HG02798 (cell line): Measurements from ENCODE around the gene PAX6.

Experiments used
- ATAC-seq: cut with Tn5 transposase; IDR thresholded peaks from one replicate; pipeline ENCODE4 v1.9.1; 2021; ENCODE audit warnings: mild to moderate bottlenecking; ENCODE audit not compliant: unreplicated experiment, poor library complexity

Gene PAX6

DNA sequence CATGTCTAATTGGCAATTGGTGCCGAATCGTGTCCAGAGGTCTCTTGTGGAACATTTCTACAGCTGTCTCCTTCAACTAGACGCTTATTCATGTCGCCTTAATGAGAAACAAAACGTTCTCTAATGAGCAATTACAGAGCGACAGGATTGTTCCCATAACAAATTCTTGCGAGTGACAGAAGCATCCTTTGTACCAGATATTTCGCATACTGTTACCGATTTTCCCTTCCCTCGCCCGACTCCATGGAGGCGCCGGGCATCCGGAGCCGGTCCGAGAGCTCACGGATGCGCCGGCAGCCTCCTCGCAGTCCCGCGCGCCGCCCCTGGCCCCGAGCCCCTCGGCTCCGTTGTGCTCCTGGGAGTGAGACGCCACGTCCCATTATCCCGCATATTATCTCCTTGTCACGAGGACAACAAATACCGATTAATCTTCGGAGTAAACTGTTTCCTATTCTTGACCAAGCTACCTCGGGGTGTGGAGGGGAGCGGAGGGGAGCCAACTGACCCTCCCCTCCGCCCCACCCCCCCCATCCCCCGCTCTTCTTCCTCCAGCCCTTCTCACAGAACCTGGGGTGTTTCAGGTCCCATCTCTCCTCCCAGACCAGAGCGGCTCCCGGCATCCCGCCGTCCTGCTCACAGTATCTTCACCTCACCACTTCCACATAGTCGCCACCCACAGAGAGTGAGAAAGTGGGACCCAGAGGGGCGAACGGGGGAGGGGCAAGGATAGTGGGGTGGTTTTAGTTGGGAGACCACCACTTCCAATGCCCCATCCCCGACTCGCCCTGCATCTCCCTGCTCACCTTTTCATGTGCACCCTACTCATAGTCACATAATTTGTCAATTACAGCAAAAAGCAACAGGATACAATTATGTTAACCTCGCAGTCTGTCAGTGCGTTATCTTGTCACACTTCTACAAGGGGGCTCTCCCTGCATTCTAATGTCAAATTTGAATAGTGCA, 11.4 kb downstream of the PAX6 start:
- ATAC-seq, result no peak

DNA sequence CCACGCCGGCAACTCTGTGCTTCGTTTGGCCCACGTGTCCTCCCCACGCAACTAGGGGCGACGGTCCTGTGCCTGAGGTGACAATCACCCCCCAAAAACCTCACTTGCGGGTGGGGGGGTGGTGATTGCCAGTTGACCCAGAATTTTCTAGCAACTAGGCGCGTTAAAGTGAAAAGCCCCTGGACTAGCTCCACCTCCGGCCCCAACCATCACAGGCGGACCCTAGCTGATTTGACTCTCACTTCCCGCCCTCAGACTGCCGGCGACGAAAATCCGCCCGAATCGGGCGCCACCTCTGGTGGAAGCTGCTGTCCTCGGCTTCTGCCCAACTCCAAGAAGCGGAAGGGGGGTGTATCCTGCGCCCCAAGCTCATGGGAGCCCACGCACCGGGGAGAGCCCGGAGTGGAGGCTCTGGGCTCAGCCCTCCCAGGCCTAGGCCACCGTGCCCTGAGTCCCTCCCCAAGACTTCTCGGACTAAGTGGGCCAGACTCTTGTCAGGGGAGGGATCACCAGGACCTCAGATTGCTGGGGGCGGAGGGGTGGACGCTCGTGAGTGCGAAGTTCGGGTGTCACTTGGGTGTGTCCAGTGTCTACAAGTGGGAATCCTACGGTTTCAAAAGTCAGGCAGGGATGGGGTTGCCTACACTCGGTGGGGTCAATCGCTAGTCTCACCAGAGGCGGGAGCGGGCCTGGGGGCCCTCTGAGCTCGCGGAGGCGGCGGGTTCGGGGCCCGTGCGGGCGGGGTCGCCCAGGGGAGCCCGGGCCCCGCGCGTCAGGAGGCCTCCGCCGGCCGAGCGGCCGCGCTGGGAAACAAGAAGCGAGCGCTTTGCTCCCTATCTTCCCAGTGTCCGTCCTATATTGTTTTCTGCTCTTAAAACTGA, 12.3 kb downstream of the PAX6 start:
- ATAC-seq, result peak; percentile 56

- ATAC-seq, result no peak
Observed at GRCh38 chr11:31798057-31798553, 13.0 kb downstream of the PAX6 start.

DNA sequence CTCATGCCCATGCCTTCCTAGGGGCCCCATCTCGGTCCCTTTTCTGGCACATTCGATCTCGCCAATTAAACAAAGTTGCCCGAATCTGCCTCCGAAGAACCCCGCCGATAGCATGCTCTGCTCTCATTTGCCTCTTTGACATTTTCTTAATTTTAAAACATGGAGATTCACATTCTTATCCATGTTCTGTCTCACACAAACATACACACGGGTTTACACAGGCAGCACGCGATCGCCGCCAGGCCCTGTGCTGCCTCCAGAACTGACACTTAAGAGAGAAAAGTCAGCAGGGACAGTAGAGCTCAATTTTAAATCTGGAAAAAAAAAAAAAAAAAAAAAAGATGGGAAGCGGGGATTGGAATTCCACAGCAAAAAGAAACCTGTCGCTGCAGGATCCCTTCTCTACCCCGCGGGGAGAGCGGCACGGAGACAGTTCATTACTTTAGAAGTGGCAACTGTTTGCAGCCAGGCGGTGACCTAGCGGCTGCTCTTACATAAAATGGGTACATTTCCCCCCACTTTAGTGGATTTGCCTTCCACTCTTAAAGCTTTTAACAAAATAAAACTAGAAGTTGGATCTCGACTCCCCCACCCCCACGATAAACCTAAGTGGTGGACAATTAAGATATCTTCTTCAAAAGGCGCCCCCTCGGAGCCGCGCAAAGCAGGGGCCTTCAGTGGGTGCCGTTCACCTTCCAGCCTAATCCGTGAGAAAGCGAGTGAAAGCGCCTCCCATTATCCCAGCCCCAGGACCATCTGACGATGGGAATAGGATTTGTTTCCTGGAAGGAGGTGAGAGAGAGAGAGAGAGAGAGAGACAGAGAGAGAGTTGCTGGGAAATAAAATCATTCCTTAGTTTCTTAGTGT, 13.7 kb downstream of the PAX6 start:
- no peak for ATAC-seq

DNA sequence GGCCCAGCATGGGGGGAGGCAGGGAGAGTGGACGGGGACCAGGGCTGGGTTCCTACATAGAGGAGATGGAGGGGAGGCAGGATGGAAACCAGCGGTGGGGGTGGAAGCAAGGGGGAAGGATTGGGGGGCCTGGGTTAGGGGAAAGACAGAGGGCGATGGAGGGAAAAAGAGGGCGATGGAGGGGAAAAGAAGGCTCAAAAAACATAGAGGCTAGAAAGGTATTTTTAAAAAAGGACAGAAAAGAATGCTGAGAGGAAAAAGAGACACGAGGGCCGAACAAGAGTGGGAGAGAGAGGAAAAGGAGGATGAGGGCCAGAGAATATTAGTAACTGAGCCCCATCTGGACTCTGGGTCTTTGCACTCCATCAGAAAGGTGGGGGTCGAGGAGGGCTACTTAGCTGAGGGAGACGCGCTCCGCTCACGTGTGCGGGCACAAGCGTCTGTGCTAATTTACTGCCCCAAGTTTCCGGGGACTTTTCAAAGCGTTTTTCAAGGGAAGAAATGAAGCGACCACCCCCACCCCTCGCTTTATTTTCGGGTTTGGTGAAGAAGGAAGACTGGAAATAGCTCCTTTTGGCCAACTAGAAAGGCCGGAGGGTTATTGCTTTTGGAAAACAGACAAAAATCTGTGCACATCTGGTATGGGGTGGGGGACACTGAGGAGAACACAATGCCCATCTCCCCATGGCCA, 14.5 kb downstream of the PAX6 start:
- no peak for ATAC-seq

DNA sequence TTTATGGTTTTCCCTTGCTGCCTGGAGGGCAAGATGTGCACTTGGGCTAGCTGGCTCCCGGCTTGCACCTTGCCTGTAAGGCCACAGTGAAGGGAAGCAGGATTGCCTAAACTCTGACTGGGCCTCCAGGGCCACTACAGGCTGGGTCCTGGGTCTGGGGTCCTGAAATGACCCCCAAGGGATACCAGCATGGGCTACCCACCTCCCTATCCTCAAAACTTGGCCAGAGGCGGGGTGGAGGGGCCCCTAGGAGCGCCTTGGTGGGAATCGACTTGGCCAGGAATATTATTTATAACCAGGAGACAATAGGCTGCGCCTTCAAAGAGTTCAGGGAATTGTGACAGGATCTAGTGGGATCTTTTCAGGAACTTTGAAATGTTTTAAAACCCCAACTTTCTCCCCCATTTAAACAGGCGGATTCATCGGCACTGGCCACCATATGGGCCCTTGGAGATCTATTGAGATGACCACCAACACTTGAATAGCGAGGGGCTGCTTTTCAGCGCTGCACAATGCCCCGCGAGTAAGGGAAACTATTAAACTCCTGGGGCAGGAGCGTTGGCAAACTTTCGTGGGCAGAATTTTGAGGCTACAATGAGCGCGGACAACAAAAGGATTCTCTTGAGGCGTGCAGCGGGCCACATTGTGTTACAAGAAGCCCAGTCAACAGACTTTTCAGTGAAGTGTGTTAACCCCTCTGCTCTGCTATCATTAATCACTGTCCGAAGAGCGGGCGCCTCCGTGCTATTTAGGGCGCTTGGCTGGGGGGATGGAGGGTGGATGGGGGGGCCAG, 15.2 kb downstream of the PAX6 start:
- no peak for ATAC-seq

DNA sequence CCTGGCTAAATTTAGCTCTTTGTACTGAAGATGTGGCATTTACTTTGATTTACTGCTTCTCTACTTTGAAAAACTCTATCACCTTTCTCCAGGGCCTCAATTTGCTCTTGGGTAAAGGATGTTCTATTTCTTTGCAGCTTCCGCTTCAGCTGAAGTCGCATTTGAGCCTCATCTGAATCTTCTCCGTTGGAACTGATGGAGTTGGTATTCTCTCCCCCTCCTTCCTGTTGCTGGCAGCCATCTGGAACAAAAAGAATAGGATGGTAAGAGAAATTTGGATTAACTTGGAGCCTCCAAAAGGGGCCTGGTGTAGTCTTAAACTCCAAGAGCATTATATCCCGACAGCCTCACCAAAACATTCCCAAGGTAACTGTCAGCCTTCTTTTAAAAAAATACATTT, 16.6 kb downstream of the PAX6 start:
- no peak for ATAC-seq

DNA sequence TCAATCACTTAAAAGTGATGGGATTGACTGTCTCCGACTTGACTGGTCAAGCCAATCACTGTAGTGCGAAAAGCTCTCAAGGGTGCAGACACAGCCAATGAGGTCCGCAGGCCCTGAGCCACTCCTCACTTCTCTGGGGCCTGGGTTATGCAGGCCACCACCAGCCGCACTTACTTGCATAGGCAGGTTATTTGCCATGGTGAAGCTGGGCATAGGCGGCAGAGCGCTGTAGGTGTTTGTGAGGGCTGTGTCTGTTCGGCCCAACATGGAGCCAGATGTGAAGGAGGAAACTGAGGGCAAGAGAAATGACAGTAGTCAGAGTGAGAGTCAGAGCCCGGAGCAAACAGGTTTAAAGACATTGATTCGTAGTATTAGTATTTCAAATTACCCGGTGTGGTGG, 17.9 kb downstream of the PAX6 start:
- ATAC-seq, result no peak

GRCh38 chr11:31792456-31792855, 18.7 kb downstream of the PAX6 start:
- ATAC-seq, result no peak

GRCh38 chr11:31792036-31792435, 19.1 kb downstream of the PAX6 start:
- ATAC-seq, result no peak

DNA sequence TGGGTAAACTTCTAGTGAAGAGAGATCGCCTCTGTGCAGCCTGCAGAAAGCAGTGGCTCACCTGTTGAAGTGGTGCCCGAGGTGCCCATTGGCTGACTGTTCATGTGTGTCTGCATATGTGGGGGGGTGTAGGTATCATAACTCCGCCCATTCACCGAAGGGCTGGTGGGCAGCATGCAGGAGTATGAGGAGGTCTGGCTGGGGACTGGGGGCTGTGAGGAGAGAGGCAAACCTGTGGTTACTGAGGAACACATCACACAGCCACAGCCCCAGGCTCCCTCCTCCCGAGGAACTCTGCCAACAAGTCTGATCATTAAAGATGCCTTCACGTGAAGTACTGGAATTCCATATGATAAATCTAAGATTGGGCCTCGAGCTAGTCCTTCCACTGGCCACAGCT, 20.5 kb downstream of the PAX6 start:
- ATAC-seq, result no peak

GRCh38 chr11:31788085-31788484, 23.0 kb downstream of the PAX6 start:
- ATAC-seq, result no peak

DNA sequence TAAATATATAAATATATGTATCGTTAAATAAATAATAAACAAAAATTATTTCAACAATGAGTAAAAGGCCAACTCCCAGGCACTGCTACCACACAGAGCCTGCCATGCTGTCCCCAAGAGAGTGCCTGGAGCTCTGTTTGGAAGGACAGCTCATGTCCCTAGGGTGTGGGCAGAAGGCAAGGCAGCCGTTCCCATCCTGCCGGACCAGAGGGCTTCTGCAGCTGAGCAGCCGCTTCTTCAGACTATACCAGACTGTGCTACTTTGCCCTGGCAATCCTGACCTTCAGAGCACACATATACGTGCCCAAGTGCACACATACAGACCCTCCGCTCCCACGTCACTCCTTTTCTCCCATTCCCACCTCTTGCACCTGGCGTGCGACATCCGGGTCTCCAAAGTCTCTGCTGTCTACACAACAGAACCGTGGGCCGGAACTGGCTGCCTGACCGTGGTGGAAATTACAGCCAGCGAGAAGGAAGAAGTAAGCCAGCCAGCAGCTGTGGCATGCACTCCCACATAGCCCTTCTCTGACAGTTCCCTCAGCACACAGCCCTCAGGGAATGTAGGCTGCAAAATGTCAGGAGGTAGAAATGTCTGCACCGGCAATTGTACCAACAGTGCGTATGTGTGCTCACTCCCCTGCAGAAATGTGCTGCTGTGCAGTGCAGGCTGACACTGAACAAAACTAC, 24.0 kb downstream of the PAX6 start:
- ATAC-seq, result no peak

- ATAC-seq, result no peak
Observed at GRCh38 chr11:31784611-31785010, 26.5 kb downstream of the PAX6 start.

DNA sequence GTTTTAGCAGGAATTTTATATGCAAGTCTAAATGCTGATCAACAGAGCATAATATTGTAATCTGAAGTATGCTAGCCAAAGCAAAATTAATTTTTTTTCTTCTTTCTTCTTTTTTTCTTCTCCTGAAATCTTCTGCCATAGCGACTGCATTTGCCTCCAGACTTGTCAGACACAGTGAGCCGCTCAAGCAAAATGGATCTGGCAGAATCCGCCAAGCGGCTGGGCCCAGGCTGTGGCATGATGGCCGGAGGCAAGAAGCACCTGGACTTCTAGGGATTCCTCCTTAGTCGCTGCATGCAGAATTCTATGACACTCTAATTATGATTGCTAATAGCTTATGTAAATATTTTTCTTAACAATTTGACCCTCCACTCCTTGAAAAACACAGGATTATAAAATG, 27.9 kb downstream of the PAX6 start:
- ATAC-seq, result no peak

DNA sequence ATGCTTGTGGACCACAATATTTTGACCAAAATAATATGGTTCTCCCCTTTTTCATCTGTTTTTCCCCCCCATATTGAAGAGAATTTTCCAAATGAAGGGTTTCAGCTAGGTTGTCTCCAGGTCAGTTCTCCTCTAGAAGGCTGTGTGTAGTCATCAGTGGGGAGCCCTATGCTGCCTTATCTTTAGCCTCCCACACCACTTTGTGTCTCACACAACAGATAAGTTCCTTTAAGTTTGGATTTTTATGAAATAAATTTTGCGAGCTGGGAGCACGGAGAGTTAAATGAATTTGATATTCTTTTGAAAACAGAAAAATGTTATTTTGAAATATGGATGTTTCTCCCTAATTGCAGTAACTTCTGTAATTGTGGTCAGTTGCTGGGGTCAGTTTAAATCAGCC, 28.9 kb downstream of the PAX6 start:
- ATAC-seq, result no peak

DNA sequence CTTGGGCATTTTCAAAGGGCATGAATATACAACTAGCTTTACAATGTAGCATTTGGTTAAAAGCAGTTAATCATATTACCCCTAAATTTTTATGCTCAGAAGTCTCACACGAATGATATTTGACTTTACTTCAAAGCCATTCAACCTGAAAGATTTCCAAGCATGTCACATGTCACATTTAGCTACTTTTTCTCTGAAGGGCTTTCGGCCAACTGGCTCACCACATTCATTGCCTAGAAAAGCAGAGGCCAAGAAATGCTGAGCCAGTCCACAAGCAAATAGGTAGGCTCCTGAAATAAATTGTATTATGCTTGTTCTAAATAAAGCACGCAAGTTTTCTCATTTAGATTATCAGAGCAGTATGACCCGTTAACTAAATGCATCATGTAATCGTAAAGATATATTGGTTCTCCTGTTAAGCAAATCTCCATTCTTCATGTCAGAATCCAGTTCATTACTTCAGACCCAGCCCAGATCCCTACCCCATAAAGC, 30.6 kb downstream of the PAX6 start:
- no peak for ATAC-seq

DNA sequence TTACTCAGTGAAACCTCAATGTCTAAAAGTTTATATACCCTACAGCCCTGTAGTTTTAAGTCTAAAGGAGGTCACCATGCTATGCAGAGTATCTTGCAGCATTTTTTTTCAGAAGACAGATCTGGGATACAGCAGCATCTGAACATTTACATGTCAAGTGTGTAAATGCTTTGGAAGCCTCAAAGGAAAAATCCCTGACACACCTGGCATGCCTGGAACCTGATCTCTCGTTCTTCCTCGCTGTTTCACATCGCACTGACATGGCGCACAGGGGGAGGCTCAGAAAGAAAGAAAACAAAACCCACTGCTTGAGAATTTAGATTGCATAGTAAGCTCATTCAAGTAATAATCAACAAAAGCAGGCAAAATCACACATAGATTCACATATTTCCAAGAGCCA, 31.0 kb downstream of the PAX6 start:
- ATAC-seq, result no peak
